K562 (cell line): ENCODE results near the gene ANXA1. TPM values are rescaled to one million over a fixed set of nuclear protein-coding genes. Genes with fewer than 3 reads are reported as not detected.
A peak's percentile ranks its signal among the peaks of the same experiment; 100 is the strongest.

Experiments used
- ATAC-seq: fragments of 200-7000 bp; cut with Tn5 transposase; 3 replicates; pipeline ENCODE4 v1.9.1; 2020; ENCODE audit warnings: moderate library complexity
- BruUV-seq: library from RNA; stranded (reverse); fragments of 400-500 nt; replicated peaks from 2 replicates; lab custom pipeline; 2021; lab: Mats Ljungman, UMichigan
- CTCF ChIA-PET: fragments of 300-600 bp; formaldehyde crosslinking; extraction: SDS; loops from one replicate; lab custom pipeline; 2021; ENCODE audit warnings: low intra/inter-chr PET ratio; lab: Yijun Ruan, JAX
- POLR2A ChIA-PET: fragments of 300-600, 350-650 bp; sonication (Branson Sonifier 250); formaldehyde crosslinking; extraction: SDS; loops from one replicate; lab custom pipeline; 2021; ENCODE audit warnings: antibody characterized with exemption, inconsistent platforms; lab: Yijun Ruan, JAX
- DNase-seq, 4 experiments: peaks; one replicate each; pipeline versions ENCODE4 v3.0.0 to v3.0.0-alpha.2; 2011 to 2018; ENCODE audit warnings: low spot score in 3 of 4, mixed read lengths in 3 of 4; ENCODE audit errors: extremely low read depth in 1 of 4
- FAIRE-seq: peaks from 2 replicates; lab custom pipeline; 2011; peaks lifted over from hg19 to GRCh38; lab: Jason Lieb, UNC
- H2AFZ ChIP-seq: 2 replicates; pipeline ENCODE4 v1.6.0; 2011; ENCODE audit warnings: low read depth, low read length, control low read depth, inconsistent platforms
- H3K27ac ChIP-seq: fragments of 200-600 bp; 3 replicates; pipeline ENCODE4 v1.8.0; 2011; ENCODE audit warnings: low read depth, mild to moderate bottlenecking, control low read depth, inconsistent platforms, low read length, moderate library complexity, mixed read lengths; ENCODE audit errors: extremely low read depth
- H3K27me3 ChIP-seq, 2 experiments: fragments of 300-600 bp in 1 of 2; 2 replicates in 1 of 2; 3 replicates in 1 of 2; pipeline versions ENCODE4 v1.6.0 to v1.8.0; 2011; ENCODE audit warnings: inconsistent platforms in 2 of 2, low read length in 2 of 2, mild to moderate bottlenecking in 1 of 2, mixed read lengths in 1 of 2, moderate library complexity in 1 of 2; ENCODE audit not compliant: control insufficient read depth in 2 of 2, insufficient read depth in 2 of 2
- H3K36me3 ChIP-seq: fragments of 300-600 bp; 3 replicates; pipeline ENCODE4 v1.8.0; 2011; ENCODE audit warnings: mild to moderate bottlenecking, low read length, inconsistent platforms; ENCODE audit not compliant: control insufficient read depth, insufficient read depth
- H3K4me1 ChIP-seq, 2 experiments: fragments of 200-600 bp in 1 of 2; replicated peaks in 1 of 2; 2 replicates in 1 of 2; 3 replicates in 1 of 2; pipeline versions ENCODE4 v1.5.1 to v1.8.0; 2011; ENCODE audit warnings: inconsistent platforms in 2 of 2, low read length in 2 of 2, mild to moderate bottlenecking in 1 of 2, mixed read lengths in 1 of 2, moderate library complexity in 1 of 2; ENCODE audit not compliant: control insufficient read depth in 2 of 2, insufficient read depth in 2 of 2
- H3K4me2 ChIP-seq: 2 replicates; pipeline ENCODE4 v1.6.1; 2011; ENCODE audit warnings: low read length, control low read depth, inconsistent platforms, mixed read lengths; ENCODE audit not compliant: insufficient read depth
- H3K4me3 ChIP-seq: fragments of 200-600 bp; sonication (generic), shearing (Covaris generic); 2 replicates; pipeline ENCODE4 v1.5.1; 2016; ENCODE audit warnings: control low read depth, inconsistent platforms
- H3K79me2 ChIP-seq: fragments of 200-600 bp; 3 replicates; pipeline ENCODE4 v1.8.0; 2011; ENCODE audit warnings: low read length, inconsistent platforms; ENCODE audit not compliant: control insufficient read depth, insufficient read depth
- H3K9ac ChIP-seq, 2 experiments: 2 replicates each; pipeline versions ENCODE4 v1.6.0 to v1.6.1; 2011; ENCODE audit warnings: low read depth in 2 of 2, low read length in 2 of 2, control low read depth in 1 of 2, inconsistent platforms in 1 of 2, mild to moderate bottlenecking in 1 of 2, mixed read lengths in 1 of 2; ENCODE audit not compliant: insufficient read depth in 1 of 2
- H3K9me1 ChIP-seq: one replicate; pipeline ENCODE4 v1.6.0; 2011; ENCODE audit warnings: inconsistent platforms, mild to moderate bottlenecking, low read length, moderate library complexity; ENCODE audit not compliant: control insufficient read depth, insufficient read depth
- H3K9me3 ChIP-seq: replicated peaks from 2 replicates; pipeline ENCODE4 v1.5.1; 2011; ENCODE audit warnings: low read depth, low read length, inconsistent platforms; ENCODE audit not compliant: control insufficient read depth, insufficient read depth
- H4K20me1 ChIP-seq: replicated peaks from 2 replicates; pipeline ENCODE4 v1.6.1; 2011; ENCODE audit warnings: low read length, inconsistent platforms, mixed read lengths; ENCODE audit not compliant: control insufficient read depth, insufficient read depth
- ATF3 ChIP-seq, 2 experiments: fragments of 450-650 bp in 1 of 2; sonication (generic) in 1 of 2; formaldehyde crosslinking in 1 of 2; IDR thresholded peaks in 1 of 2; conservative IDR thresholded peaks in 1 of 2; 2 replicates each; pipeline versions ENCODE4 v1.6.1 to v1.8.1; 2016 to 2023; ENCODE audit warnings: mild to moderate bottlenecking in 2 of 2, moderate library complexity in 2 of 2, inconsistent platforms in 1 of 2, missing genetic modification reagents in 1 of 2
- BDP1 ChIP-seq: IDR thresholded peaks from 3 replicates; pipeline ENCODE4 v1.6.1; 2011; ENCODE audit not compliant: insufficient read length, insufficient read depth
- ELK1 ChIP-seq: sonication (generic); formaldehyde crosslinking; IDR thresholded peaks from 2 replicates; pipeline ENCODE4 v1.8.1; 2022; ENCODE audit warnings: missing genetic modification reagents
- HMBOX1 ChIP-seq: sonication (generic); IDR thresholded peaks from 2 replicates; pipeline ENCODE4 v1.6.1; 2016
- JUND ChIP-seq, 2 experiments: IDR thresholded peaks; 2 replicates in 1 of 2; 3 replicates in 1 of 2; pipeline ENCODE4 v1.6.1; 2011; ENCODE audit warnings: borderline replicate concordance in 2 of 2, low read depth in 2 of 2, low read length in 2 of 2, improper control_type of control experiment in 1 of 2, missing biosample characterization in 1 of 2, missing genetic modification characterization in 1 of 2, missing genetic modification reagents in 1 of 2
- NFE2 ChIP-seq: IDR thresholded peaks from 2 replicates; pipeline ENCODE4 v1.6.1; 2014; ENCODE audit warnings: antibody characterized with exemption, low read depth
- PTBP1 ChIP-seq: fragments of 200-400 bp; formaldehyde crosslinking; IDR thresholded peaks from 2 replicates; pipeline ENCODE4 v1.6.1; 2017; ENCODE audit warnings: low read depth, low read length
- SOX6 ChIP-seq: fragments of 450-650 bp; IDR thresholded peaks from 2 replicates; pipeline ENCODE4 v1.6.1; 2014; ENCODE audit warnings: mild to moderate bottlenecking
- ZNF316 ChIP-seq: fragments of 450-650 bp; IDR thresholded peaks from 2 replicates; pipeline ENCODE4 v1.6.1; 2016
- ZNF830 ChIP-seq: fragments of 250-450 bp; sonication (Bioruptor Pico); IDR thresholded peaks from 2 replicates; pipeline ENCODE4 v1.5.0; 2021; ENCODE audit warnings: mild to moderate bottlenecking
- WGBS: fragments of 100-300 bp; shearing (Covaris generic); methylation state at CpG from one replicate; pipeline ENCODE4 v1.1.6; 2016; ENCODE audit warnings: low coverage, mixed read lengths; ENCODE audit not compliant: insufficient coverage; ENCODE audit errors: missing lambda C conversion rate; 5-methylcytosine and 5-hydroxymethylcytosine counted together
- in situ Hi-C: fragments of 300-500 bp; cut with MboI; formaldehyde crosslinking; loops from 4 replicates; pipeline ENCODE4 v1.15.0; 2018; ENCODE audit warnings: inconsistent platforms, mixed read lengths
- intact Hi-C: fragments of 100-400 bp; cut with micrococcal nuclease; formaldehyde crosslinking; loops from 2 replicates; pipeline ENCODE4 v1.14.2; 2022
- polyA plus RNA-seq, 8 experiments: library from polyadenylated mRNA; depleted of rRNA in 4 of 8; stranded (reverse) in 5 of 8; unstranded in 3 of 8; fragments of >200 nt; fragmentation: Nextera tagmentation in 2 of 8; fragmentation: Illumina TruSeq in 1 of 8; extraction: Ambion mirVana in 2 of 8; extraction: Trizol in 1 of 8; gene quantifications; 2 replicates each; pipeline versions ENCODE4 v1.2.1 to v1.2.3, GENCODE V29; 2011 to 2014; ENCODE audit warnings: inconsistent platforms in 1 of 8, missing spikeins in 1 of 8
- total RNA-seq, 7 experiments: library from RNA; depleted of rRNA in 6 of 7; stranded (reverse); fragments of >200 nt in 6 of 7; fragmentation: Illumina TruSeq in 2 of 7; extraction: Trizol in 2 of 7; gene quantifications; 2 replicates each; pipeline versions ENCODE4 v1.2.1 to v1.2.3, GENCODE V29; 2011 to 2021; ENCODE audit warnings: low replicate concordance in 1 of 7

The ANXA1 gene
- total and polyA plus RNA-seq, 9 of the 15 experiments (the other 6 are each of a cell fraction or from before 2014, with no cell fraction given) = 406 to 1,298 (median 620) TPM

GRCh38 chr9:73179589-73179988, 27.9 kb downstream of the ANXA1 start:
- Histone ChIP-seq H3K4me2 (no peak overlapping the region), H3K36me3 (no peaks in the 10 kb centered on the region; the same call in 2 of the 3 replicates), H3K4me1 (no peaks in the 10 kb centered on the region), H3K9me3 (no peaks in the 10 kb centered on the region), H3K79me2 (no peaks in the 10 kb centered on the region), H3K27ac (no peak overlapping the region), H2AFZ (0 out of 2 replicates have a peak overlapping the region, but pooled peaks have one; percentile 14), H4K20me1 (no peaks in the 10 kb centered on the region), H3K9me1 (no peaks in the 10 kb centered on the region), H3K9ac (no peak overlapping the region), H3K4me3 (no peak overlapping the region), H3K27me3 (no peaks in the 10 kb centered on the region)
- 18% methylated on average over 3 of the region's 3 CpGs for WGBS
- in situ Hi-C loops (loop anchor here (5.0 to 25.0 kb wide), 2 partner anchors 72 to 892 kb away; no protein-coding TSS in a partner anchor), intact Hi-C loops (no loop called here)
- BruUV-seq = no TSS peak
- ChIA-PET POLR2A (no interaction called here), CTCF (no interaction called here)
- TF ChIP-seq SOX6 (peak; percentile 59; the same call in 1 of the 2 replicates), ZNF316 (no peak), ELK1 (no peak)
- FAIRE-seq (no peak), DNase-seq (no peak), ATAC-seq (no peak)

GRCh38 chr9:73180403-73180802, 28.7 kb downstream of the ANXA1 start:
- 0% methylated on average over 1 of the region's 1 CpG for WGBS
- no peaks in the 10 kb centered on the region for H3K4me1 ChIP-seq
- CTCF ChIA-PET = no interaction called here
- TF ChIP-seq ATF3 (IDR thresholded peaks at IDR 0.05) (peak; percentile 49; the same call in 1 of the 2 replicates), ATF3 (CRISPR knock-in tag; conservative IDR thresholded peaks at IDR 0.05) (no peak), BDP1 (no peak), ZNF830 (no peak), JUND (IDR thresholded peaks at IDR 0.05; ENCODE audit: borderline replicate concordance, low read depth, low read length) (peak; percentile 58; the same call in 1 of the 2 replicates), JUND (tag; IDR thresholded peaks at IDR 0.05; ENCODE audit: borderline replicate concordance, low read depth, low read length) (no peak; the same call in 2 of the 3 replicates), PTBP1 (no peak), NFE2 (peak; percentile 55; the same call in 1 of the 2 replicates), HMBOX1 (0 out of 2 replicates have a peak, but pooled peaks have one; percentile 17)

More at GRCh38 chr9:73180403-73180802, 28.7 kb downstream of the ANXA1 start:
- POLR2A ChIA-PET = no interaction called here
- Histone ChIP-seq H3K27ac (peak overlapping the region; percentile 24; the same call in 1 of the 3 replicates), H3K4me3 (no peak overlapping the region), H3K9me1 (no peaks in the 10 kb centered on the region), H2AFZ (peak overlapping the region; percentile 40), H3K79me2 (no peaks in the 10 kb centered on the region), H3K9ac (no peak overlapping the region), H4K20me1 (no peaks in the 10 kb centered on the region), H3K9me3 (no peaks in the 10 kb centered on the region), H3K36me3 (no peaks in the 10 kb centered on the region; the same call in 2 of the 3 replicates), H3K27me3 (no peaks in the 10 kb centered on the region), H3K4me2 (no peak overlapping the region)
- BruUV-seq = no TSS peak
- FAIRE-seq (no peak), DNase-seq (peak in 2 of 4 experiments; percentile 13 to 34), ATAC-seq (peak; percentile 42; the same call in 1 of the 3 replicates)
- in situ Hi-C loops = loop anchor here (25.0 kb wide), 1 partner anchor 893 kb away; no protein-coding TSS in a partner anchor
- intact Hi-C loops = loop anchor here (5.0 kb wide), 3 partner anchors 158 to 898 kb away; no protein-coding TSS in a partner anchor
